B cell (primary cell): Measurements from ENCODE around the gene C11orf21. TPM values are rescaled to one million over a fixed set of nuclear protein-coding genes. Genes with fewer than 3 reads are reported as not detected.

Source experiments
- ATAC-seq: fragments of 200-7000 bp; cut with Tn5 transposase; one replicate; pipeline ENCODE4 v1.10.0; 2021; ENCODE audit warnings: low read depth, mild to moderate bottlenecking, moderate number of reproducible peaks, moderate library complexity
- CTCF ChIA-PET: fragments of 350-600 bp; sonication (Branson Sonifier 250); formaldehyde crosslinking; loops from one replicate; lab custom pipeline; 2021; ENCODE audit warnings: antibody characterized with exemption, inconsistent platforms; lab: Charles Lee
- POLR2A ChIA-PET: fragments of 350-600 bp; sonication (Branson Sonifier 250); formaldehyde crosslinking; loops from one replicate; lab custom pipeline; 2021; ENCODE audit warnings: antibody characterized with exemption; lab: Charles Lee
- DNase-seq: peaks from one replicate; pipeline ENCODE4 v3.0.0; 2013
- H2AFZ ChIP-seq: 2 replicates; pipeline ENCODE4 v1.6.1; 2012; ENCODE audit warnings: mild to moderate bottlenecking, low read depth, low read length; ENCODE audit not compliant: insufficient read depth, poor library complexity, severe bottlenecking
- H3K27ac ChIP-seq, 2 donors: 1 replicate in 1 of 2; 2 replicates in 1 of 2; pipeline ENCODE4 v1.5.1; 2012 to 2013; ENCODE audit warnings: low read length in 2 of 2, mild to moderate bottlenecking in 2 of 2, moderate library complexity in 1 of 2
- H3K27me3 ChIP-seq, 4 experiments: fragments of 200-600 bp in 1 of 4; sonication (generic) in 1 of 4; replicated peaks in 1 of 4; 1 replicate in 2 of 4; 2 replicates in 2 of 4; pipeline versions ENCODE4 v1.6.1 to v1.7.0; 2013 to 2016; ENCODE audit warnings: low read length in 3 of 4, mild to moderate bottlenecking in 2 of 4, mixed read lengths in 1 of 4, moderate library complexity in 1 of 4; ENCODE audit not compliant: insufficient read depth in 4 of 4, control insufficient read depth in 3 of 4; ENCODE audit errors: control extremely low read depth in 1 of 4
- H3K36me3 ChIP-seq, 2 experiments: replicated peaks in 1 of 2; 1 replicate in 1 of 2; 2 replicates in 1 of 2; pipeline versions ENCODE4 v1.6.1 to v1.7.1; 2013; ENCODE audit warnings: low read length in 1 of 2; ENCODE audit not compliant: insufficient read depth in 2 of 2, control insufficient read depth in 1 of 2; ENCODE audit errors: control extremely low read depth in 1 of 2, extremely low read depth in 1 of 2
- H3K4me1 ChIP-seq, 2 donors: fragments of 200-600 bp in 1 of 2; sonication (generic) in 1 of 2; 1 replicate in 1 of 2; 2 replicates in 1 of 2; pipeline versions ENCODE4 v1.5.1 to v1.6.1; 2013 to 2017; ENCODE audit warnings: low read length in 2 of 2; ENCODE audit not compliant: control insufficient read depth in 2 of 2, insufficient read depth in 2 of 2
- H3K4me2 ChIP-seq: replicated peaks from 2 replicates; pipeline ENCODE3; 2012; ENCODE audit warnings: mild to moderate bottlenecking, low read depth, low read length; ENCODE audit not compliant: poor library complexity, severe bottlenecking
- H3K4me3 ChIP-seq, 5 experiments: fragments of 200-600 bp in 1 of 5; sonication (generic) in 1 of 5; 1 replicate in 3 of 5; 2 replicates in 2 of 5; pipeline versions ENCODE4 v1.5.1 to v1.7.0; 2011 to 2016; ENCODE audit warnings: low read length in 4 of 5, mild to moderate bottlenecking in 4 of 5, low read depth in 2 of 5, control low read depth in 1 of 5, moderate library complexity in 1 of 5; ENCODE audit not compliant: insufficient read depth in 1 of 5; ENCODE audit errors: control extremely low read depth in 1 of 5, extremely low read depth in 1 of 5
- H3K79me2 ChIP-seq: fragments of 200-600 bp; sonication (generic); one replicate; pipeline ENCODE4 v1.6.0; 2016; ENCODE audit warnings: low read length; ENCODE audit not compliant: control insufficient read depth, insufficient read depth
- H3K9ac ChIP-seq: fragments of 200-600 bp; sonication (generic); 2 replicates; pipeline ENCODE4 v1.6.1; 2017; ENCODE audit warnings: mild to moderate bottlenecking, low read length, moderate library complexity
- H3K9me3 ChIP-seq, 3 donors: one replicate each; pipeline versions ENCODE4 v1.6.1 to v1.7.1; 2013; ENCODE audit warnings: low read length in 2 of 3; ENCODE audit not compliant: control insufficient read depth in 2 of 3, insufficient read depth in 1 of 3; ENCODE audit errors: control extremely low read depth in 1 of 3
- H4K20me1 ChIP-seq: 2 replicates; pipeline ENCODE4 v1.6.0; 2012; ENCODE audit warnings: mild to moderate bottlenecking, low read length; ENCODE audit not compliant: insufficient read depth, control insufficient read depth, poor library complexity, severe bottlenecking
- H3K27ac Mint-ChIP-seq: one replicate; pipeline ENCODE4 v1.8.0; 2021; ENCODE audit warnings: mixed read lengths
- H3K27me3 Mint-ChIP-seq: one replicate; pipeline ENCODE4 v1.8.0; 2021; ENCODE audit warnings: mixed read lengths
- H3K4me1 Mint-ChIP-seq: one replicate; pipeline ENCODE4 v1.8.0; 2021; ENCODE audit warnings: mixed read lengths
- H3K4me3 Mint-ChIP-seq: one replicate; pipeline ENCODE4 v1.8.0; 2021; ENCODE audit warnings: mixed read lengths
- H3K9me3 Mint-ChIP-seq: one replicate; pipeline ENCODE4 v1.8.0; 2022; ENCODE audit warnings: mixed read lengths; ENCODE audit not compliant: insufficient read depth
- CTCF ChIP-seq: fragments of 200-600 bp; IDR thresholded peaks from one replicate; pipeline ENCODE4 v1.8.0; 2022; ENCODE audit warnings: antibody characterized with exemption, mild to moderate bottlenecking
- EZH2 ChIP-seq: IDR thresholded peaks from 2 replicates; pipeline ENCODE4 v1.6.1; 2012; ENCODE audit warnings: borderline replicate concordance, low read depth, mild to moderate bottlenecking, moderate library complexity, low read length; ENCODE audit not compliant: insufficient read depth, poor library complexity, severe bottlenecking
- WGBS: methylation state at CpG from one replicate; pipeline ENCODE4 v1.1.5; 2013; ENCODE audit warnings: missing lambda C conversion rate; ENCODE audit not compliant: insufficient coverage; 5-methylcytosine and 5-hydroxymethylcytosine counted together
- intact Hi-C: fragments of 100-400 bp; cut with micrococcal nuclease; formaldehyde crosslinking; loops from one replicate; pipeline ENCODE4 v1.10.0; 2022
- polyA plus RNA-seq: library from polyadenylated mRNA; depleted of rRNA; stranded (reverse); fragments of >200 nt; gene quantifications from 2 replicates; pipeline ENCODE4 v1.2.3, GENCODE V29; 2012
- total RNA-seq, 2 donors: library from RNA; stranded (reverse); fragments of 120-200 nt in 1 of 2; gene quantifications; 1 replicate in 1 of 2; 2 replicates in 1 of 2; pipeline versions ENCODE4 v1.2.3 to v1.2.4, GENCODE V29; 2013 to 2022

C11orf21 gene
- total and polyA plus RNA-seq, 2 donors (not counting 1 experiment from before 2014, with no cell fraction given) = 22.8 to 38.9 TPM

- POLR2A ChIA-PET = no interaction called here
- no peak for DNase-seq
- WGBS = 82% methylated on average over 4 of the region's 4 CpGs
- H3K9ac ChIP-seq = no peak overlapping the region
- no peak overlapping the region for H3K4me2 ChIP-seq
- Mint-ChIP-seq H3K9me3 (peaks cover 4% of the 10 kb centered on the region), H3K27me3 (no peaks in the 10 kb centered on the region), H3K4me1 (peaks cover 4% of the 10 kb centered on the region), H3K4me3 (no peak overlapping the region), H3K27ac (no peak overlapping the region)
- no peak for ATAC-seq
- H3K27ac ChIP-seq = no peak overlapping the region
- intact Hi-C loops = no loop called here
- CTCF ChIA-PET = interaction anchor here (1.4 kb wide), 1 partner anchor 19 kb away, joined by 4 read pairs; no protein-coding TSS in a partner anchor
- TF ChIP-seq EZH2 = no peak
- no peak overlapping the region for H2AFZ ChIP-seq
- no peaks in the 10 kb centered on the region for H3K27me3 ChIP-seq
- no peaks in the 10 kb centered on the region for H3K79me2 ChIP-seq
- no peak overlapping the region for H3K4me3 ChIP-seq
- H4K20me1 ChIP-seq = no peaks in the 10 kb centered on the region
- peaks cover 0 to 25% (median 7%) of the 10 kb centered on the region in 3 donors for H3K9me3 ChIP-seq
- no peaks in the 10 kb centered on the region for H3K36me3 ChIP-seq
- H3K4me1 ChIP-seq = no peaks in the 10 kb centered on the region
Measured at GRCh38 chr11:2343502-2343901, 41.8 kb upstream of the C11orf21 start.

GRCh38 chr11:2342981-2343380 lies 41.3 kb upstream of the C11orf21 start:
- H3K4me1 ChIP-seq = no peaks in the 10 kb centered on the region
- H3K4me2 ChIP-seq = no peak overlapping the region
- POLR2A ChIA-PET = no interaction called here
- H3K27me3 ChIP-seq = no peaks in the 10 kb centered on the region
- H3K36me3 ChIP-seq = no peaks in the 10 kb centered on the region
- no peak overlapping the region for H3K27ac Mint-ChIP-seq
- no peak overlapping the region for H3K9ac ChIP-seq
- no peaks in the 10 kb centered on the region for H3K27me3 Mint-ChIP-seq
- no peak overlapping the region for H2AFZ ChIP-seq
- WGBS = 92% methylated on average over 2 of the region's 5 CpGs
- H4K20me1 ChIP-seq = no peaks in the 10 kb centered on the region
- H3K4me3 ChIP-seq = no peak overlapping the region
- TF ChIP-seq EZH2 (no peak), CTCF (no peak)
- DNase-seq (no peak), ATAC-seq (no peak)
- peaks cover 4% of the 10 kb centered on the region for H3K9me3 Mint-ChIP-seq
- H3K4me1 Mint-ChIP-seq = peaks cover 4% of the 10 kb centered on the region
- intact Hi-C loops = no loop called here
- H3K79me2 ChIP-seq = no peaks in the 10 kb centered on the region
- no peak overlapping the region for H3K4me3 Mint-ChIP-seq
- CTCF ChIA-PET = interaction anchor here (0.9 to 1.4 kb wide), 3 partner anchors 18 to 78 kb away, joined by 3 to 4 read pairs (median 3); no protein-coding TSS in a partner anchor
- peaks cover 0 to 25% (median 7%) of the 10 kb centered on the region in 3 donors for H3K9me3 ChIP-seq
- H3K27ac ChIP-seq = no peak overlapping the region
